H1 (cell line): ENCODE data around the gene CAMTA1.

Experiments used
- CHD1 ChIP-seq: IDR thresholded peaks from 2 replicates; pipeline ENCODE4 v1.6.1; 2012; ENCODE audit warnings: low read depth, low read length, improper control_type of control experiment
- CTCF ChIP-seq, 3 experiments: IDR thresholded peaks; 1 replicate in 2 of 3; 2 replicates in 1 of 3; pipeline versions ENCODE4 v1.5.1 to v1.6.1; 2011; ENCODE audit warnings: low read length in 3 of 3, mild to moderate bottlenecking in 3 of 3, inconsistent platforms in 2 of 3, low read depth in 1 of 3, moderate library complexity in 1 of 3; ENCODE audit not compliant: insufficient read depth in 1 of 3; ENCODE audit errors: control extremely low read depth in 1 of 3
- EZH2 ChIP-seq: fragments of 200-600 bp; sonication (generic); IDR thresholded peaks from 2 replicates; pipeline ENCODE4 v1.7.1; 2012; ENCODE audit warnings: low read depth, mild to moderate bottlenecking, moderate library complexity, low read length, inconsistent platforms; ENCODE audit not compliant: severe bottlenecking
- JUND ChIP-seq: IDR thresholded peaks from 2 replicates; pipeline ENCODE4 v1.6.1; 2011; ENCODE audit warnings: mild to moderate bottlenecking, improper control_type of control experiment, low read length
- POLR2A ChIP-seq, 2 experiments: IDR thresholded peaks; 1 replicate in 1 of 2; 2 replicates in 1 of 2; pipeline ENCODE4 v1.6.1; 2011; ENCODE audit warnings: low read depth in 2 of 2, low read length in 2 of 2, mild to moderate bottlenecking in 2 of 2; ENCODE audit errors: control extremely low read depth in 1 of 2
- SAP30 ChIP-seq: fragments of 300-600 bp; sonication (generic); IDR thresholded peaks from 2 replicates; pipeline ENCODE4 v1.7.1; 2012; ENCODE audit warnings: low read length, moderate library complexity, mild to moderate bottlenecking, inconsistent platforms; ENCODE audit not compliant: insufficient read depth, insufficient replicate concordance
- SIN3A ChIP-seq, 2 experiments: IDR thresholded peaks in 1 of 2; conservative IDR thresholded peaks in 1 of 2; 2 replicates each; pipeline ENCODE4 v1.6.1; 2011 to 2012; ENCODE audit warnings: low read length in 2 of 2, improper control_type of control experiment in 1 of 2, low read depth in 1 of 2, mild to moderate bottlenecking in 1 of 2
- SRF ChIP-seq: IDR thresholded peaks from 2 replicates; pipeline ENCODE4 v1.6.1; 2011; ENCODE audit warnings: mild to moderate bottlenecking, low read depth, low read length, moderate library complexity

DNA sequence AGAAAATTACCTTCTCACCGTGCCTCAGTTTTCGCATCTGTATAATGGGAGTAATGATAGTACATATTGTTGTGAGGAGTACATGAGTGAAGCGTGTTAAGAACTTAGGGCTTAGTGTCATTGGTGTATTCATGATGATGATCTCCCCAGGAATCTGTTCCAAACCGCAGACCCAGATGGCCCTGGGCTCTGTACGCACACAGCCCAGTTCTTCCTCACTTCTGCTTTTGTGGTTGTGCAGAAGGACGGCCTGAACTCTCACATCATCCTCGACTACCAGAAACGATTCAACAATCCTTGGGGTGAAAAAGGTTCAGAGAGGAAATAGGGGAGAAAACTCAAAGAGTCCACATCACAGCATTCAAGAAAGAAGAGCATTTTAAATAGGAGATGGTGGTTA is 323.0 kb downstream of the CAMTA1 start:
- no peak for TF ChIP-seq CHD1
- no peak for TF ChIP-seq JUND
- no peak for TF ChIP-seq CTCF (IDR thresholded peaks at IDR 0.05; ENCODE audit: control extremely low read depth in 1 of 3, insufficient read depth in 1 of 3, low read depth in 1 of 3, low read length in 3 of 3)
- no peak for TF ChIP-seq EZH2
- TF ChIP-seq SRF, result no peak
- no peak for TF ChIP-seq SAP30
- no peak for TF ChIP-seq POLR2A (IDR thresholded peaks at IDR 0.05; ENCODE audit: control extremely low read depth in 1 of 2, low read depth in 2 of 2, low read length in 2 of 2)
- no peak for TF ChIP-seq SIN3A (conservative IDR thresholded peaks at IDR 0.05 in 1 of 2, IDR thresholded peaks at IDR 0.05 in 1 of 2; ENCODE audit: low read depth in 1 of 2, low read length in 2 of 2)
